NCI-H2196 treated with DMSO at 0.1 percent for 48 hours (cell line): ENCODE results near the gene U2AF2.
"Not testable (repeated sequence)": the region's sequence is repeated elsewhere in the genome, so short reads cannot be mapped to it uniquely, and the experiment has no call there.

Experiments
- DNase-seq: peaks from one replicate; lab custom pipeline; 2025; ENCODE audit not compliant: unreplicated experiment; lab: John Stamatoyannopoulos, UW

Gene U2AF2

DNA sequence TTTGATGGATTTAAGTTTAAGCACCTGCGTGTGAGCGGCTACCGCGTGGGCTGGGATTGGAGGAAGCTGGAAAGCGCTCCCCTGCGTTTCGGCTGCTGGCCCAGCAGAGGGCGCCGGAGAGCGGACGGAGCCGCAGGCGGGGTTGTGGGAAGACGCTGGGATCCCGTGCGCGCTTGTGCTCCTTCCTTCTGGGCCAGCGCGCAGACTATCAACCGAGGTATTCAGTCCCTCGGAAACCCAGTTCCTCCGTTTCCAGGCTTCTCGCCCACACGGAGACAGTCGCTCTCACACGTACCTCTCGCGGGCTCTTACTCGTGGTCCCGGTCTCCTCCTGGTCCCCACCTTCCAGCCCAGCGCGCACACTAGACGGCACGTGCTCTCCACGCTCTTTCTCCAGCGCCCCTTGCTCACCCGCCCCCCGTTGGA lies 49.0 kb downstream of the U2AF2 start:
- DNase-seq = no peak

DNA sequence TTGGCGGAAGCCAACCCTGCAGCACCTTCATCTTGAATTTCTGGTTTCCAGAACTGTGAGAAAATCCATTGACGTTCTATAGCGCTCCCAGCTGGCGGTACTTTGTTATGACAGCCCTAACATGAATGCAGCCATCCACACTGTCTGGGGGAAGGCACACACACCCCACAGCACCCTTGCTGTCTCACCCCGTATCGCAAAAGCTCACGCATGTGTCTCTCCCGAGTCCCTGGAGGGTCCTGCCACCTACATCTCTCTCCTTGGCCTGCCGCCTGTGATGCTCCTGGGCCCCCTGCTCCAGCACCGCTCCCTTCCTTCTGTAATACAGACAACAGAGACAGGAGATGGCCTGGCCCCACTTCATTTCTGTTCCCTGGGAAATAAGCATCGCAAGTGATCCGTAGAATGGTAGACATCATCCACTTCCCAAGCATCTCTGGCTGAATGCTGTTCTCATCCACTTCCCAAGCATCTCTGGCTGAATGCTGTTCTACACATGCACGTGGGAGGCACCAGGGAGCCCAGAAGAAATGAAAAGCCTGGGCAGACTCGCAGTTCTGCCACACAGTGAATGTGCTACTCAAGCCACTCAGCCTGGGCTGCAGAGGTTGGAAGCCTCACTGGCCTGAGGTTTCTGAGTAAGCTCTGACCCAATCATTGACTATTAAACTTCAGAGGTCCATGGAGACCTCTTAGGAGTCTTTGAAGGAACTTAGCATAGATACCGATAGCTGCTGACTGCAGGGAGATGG lies 49.8 kb downstream of the U2AF2 start:
- no peak for DNase-seq

DNA sequence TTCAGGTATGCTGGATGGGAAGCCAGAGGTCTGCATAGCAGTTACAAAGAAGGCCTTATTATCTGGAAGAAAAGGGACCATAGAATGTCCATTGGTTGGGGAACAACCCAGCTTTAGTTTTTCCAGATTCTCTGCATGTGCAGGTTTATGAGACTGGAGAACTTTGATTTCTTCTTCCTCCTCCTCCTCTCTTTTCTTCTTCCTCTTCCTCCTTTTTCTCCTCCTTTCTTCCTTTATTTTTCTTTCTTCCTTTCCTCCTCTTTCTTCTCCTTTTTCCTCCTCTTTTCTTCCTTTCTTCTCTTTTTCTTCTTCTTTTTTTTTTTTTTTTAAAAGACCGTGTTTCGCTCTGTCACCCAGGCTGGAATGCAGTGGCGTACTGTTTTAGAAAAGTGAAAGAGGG lies 51.1 kb downstream of the U2AF2 start:
- no peak for DNase-seq

DNA sequence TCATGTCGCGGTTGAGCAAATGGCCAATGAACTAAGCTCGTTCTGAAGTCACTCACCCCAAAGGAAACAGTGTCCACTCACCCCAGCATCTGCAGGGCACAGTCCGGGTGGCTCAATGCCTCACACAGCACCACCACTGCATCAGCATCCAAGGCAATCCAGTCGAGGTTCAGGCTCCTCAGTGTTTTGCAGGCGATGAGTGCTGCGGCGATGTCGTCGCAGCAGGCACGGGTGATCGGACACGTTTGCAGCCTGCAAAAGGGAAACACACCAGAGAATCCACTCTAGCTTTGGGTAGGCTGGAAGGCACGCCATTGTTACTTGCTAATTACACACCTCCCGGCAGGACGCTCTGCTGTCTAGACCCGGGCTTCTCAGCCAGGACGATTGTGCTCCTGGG lies 56.9 kb downstream of the U2AF2 start:
- DNase-seq = no peak

DNA sequence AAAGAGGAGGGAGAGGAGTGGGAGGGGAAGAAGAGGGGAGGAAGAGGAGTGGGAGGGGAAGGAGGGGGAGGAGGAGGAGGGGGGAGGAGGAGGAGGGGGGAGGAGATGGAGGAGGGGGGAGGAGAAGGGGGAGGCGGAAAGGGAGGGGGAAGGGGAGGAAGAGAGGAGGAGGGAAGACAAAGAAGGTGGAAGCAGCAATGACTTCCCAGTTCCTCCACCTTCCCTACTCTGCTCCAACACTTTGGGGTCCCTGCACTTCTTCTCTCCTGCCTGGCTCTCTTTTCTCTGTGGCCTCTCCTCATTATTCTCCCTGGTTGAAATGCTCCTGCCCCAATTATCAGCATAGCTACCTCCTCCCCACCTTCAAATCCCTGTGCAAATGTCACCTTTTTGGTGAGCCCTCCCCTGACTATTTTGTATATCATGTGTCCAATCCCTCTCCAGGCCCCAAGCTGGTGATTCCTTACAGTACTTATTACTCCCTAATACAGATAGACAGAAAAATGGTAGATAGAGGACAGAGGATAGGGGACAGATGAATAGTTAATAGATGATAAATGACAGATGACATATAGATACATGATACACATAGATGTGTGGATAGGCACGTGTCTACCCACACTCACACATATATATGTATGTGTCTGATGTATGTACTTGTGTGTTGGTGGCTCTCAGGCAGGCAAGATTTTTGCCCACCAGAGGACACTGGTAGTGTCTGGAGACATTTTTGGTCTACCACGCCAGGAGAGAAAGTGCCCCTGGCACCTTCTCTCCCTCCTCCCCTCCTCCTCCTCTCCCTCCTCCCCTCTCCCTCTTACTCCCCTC lies 58.2 kb downstream of the U2AF2 start:
- DNase-seq = no peak

DNA sequence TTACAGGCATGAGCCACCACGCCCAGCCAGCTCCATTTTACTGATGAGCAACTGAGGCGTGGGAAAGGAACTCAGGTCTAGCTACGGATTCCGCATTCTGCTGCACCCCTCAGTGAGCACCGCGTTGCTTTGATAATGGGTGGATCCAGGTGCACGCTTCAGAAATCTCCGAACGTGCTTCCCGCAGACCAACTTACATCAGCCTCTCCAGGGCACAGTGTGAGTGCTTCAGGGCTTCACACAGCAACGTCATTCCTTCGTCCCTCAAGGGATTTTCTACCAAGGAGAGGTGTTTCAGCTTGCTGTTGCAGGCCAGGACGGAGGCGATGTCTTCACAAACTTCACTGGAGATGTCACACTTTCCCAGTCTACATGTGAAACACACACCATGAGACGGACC lies 61.7 kb downstream of the U2AF2 start:
- DNase-seq = no peak

DNA sequence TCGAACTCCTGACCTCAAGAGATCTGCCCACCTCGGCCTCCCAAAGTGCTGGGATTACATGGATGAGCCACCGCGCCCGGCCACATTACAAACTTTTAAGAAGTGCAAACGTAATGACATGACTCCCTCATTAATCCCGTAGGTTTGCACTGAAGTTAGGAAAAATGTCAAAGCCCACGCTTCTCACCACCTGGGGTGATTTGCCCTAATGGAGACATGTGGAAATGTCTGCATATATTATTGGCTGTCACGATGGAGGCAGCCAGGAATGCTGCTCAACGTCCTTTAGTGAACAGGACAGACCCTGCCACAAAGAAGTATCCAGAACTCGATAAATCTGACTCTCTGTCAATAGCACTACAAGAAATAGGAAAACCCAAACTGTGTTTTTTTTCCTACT lies 62.4 kb downstream of the U2AF2 start:
- DNase-seq = no peak

DNA sequence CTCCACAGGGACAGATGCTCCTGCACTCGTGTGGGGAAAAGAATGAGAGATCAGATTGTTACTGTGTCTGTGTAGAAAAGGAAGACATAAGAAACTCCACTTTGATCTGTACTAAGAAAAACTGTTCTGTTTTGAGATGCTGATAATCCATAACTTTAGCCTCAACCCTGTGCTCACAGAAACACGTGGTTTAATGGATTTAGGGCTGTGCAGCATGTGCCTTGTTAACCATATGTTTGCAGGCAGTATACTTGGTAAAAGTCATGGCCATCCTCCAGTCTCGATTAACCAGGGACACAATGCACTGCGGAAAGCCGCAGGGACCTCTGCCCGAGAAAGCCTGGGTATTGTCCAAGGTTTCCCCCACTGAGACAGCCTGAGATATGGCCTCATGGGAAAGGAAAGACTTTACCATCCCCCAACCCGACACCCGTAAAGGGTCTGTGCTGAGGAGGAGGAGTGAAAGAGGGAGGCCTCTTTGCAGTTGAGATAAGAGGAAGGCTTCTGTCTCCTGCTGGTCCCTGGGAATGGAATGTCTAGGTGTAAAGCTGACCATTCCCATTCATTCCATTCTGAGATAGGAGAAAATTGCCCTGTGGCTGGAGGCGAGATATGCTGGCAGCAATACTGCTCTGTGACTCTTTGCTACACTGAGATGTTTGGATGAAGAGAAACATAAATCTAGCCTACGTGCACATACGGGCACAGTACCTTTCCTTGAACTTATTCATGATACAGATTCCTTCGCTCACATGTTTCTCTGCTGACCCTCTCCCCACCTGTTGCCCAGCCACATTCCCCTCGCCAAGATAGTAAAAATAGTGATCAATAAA lies 63.3 kb downstream of the U2AF2 start:
- not testable (repeated sequence) for DNase-seq

DNA sequence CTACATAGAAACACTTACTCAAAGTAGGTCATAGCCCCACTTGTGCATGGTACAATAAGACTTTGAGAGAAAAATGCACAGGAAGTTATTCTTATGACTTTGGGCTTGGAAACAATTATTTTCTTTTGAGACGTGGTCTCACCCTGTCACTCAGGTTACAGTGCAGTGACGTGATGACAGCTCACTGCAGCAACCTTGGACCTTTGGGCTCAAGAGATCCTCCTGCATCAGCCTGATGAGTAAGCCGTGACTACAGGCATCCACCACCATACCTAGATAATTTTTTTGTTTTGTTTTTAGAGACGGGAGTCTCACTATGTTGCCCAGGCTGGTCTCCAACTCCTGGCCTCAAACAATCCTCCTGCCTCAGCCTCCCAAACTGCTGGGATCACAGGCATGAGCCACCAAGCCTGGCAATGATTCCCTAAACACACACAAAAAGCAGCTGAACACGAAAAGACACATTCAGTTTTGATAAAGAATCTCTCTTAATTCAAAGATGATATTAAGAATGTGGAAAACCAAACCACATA lies 65.4 kb downstream of the U2AF2 start:
- no peak for DNase-seq

DNA sequence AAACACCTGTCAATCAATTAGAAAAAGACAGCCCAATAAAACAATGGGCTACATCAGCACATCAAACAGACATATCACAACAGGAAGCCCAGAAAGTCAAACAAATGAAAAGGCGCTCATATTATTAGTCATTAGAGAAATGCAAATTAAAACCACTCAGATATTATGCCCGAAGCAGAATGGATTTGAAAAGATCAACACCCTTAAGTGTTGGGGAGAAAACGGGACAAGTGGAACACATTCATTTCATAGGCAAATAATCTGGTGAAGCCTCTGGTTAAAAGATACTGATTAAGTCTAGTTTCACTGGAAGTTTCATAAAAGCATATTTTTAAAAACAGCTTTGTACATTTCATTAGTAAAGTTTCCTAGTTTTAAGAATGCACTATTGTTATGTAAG lies 66.0 kb downstream of the U2AF2 start:
- DNase-seq = no peak

DNA sequence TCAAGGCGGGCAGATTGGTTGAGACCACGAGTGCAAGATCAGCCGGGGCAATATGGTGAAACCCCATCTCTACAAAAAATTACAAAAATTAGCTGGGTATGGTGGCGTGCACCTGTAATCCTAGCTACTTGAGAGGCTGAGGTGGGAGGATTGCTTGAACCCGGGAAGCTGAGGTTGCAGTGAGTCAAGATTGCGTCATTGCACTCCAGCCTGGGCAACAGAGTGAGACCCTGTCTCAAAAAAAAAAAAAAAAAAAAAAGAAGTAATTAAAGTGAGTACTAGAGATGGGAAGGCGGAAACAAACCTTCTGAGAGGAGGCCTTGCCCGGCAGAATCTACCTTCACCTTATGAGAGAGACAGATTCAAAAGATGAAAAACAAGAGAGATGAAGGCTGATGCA lies 68.7 kb downstream of the U2AF2 start:
- DNase-seq = no peak
